NCI-H1694 treated with DMSO at 0.1 percent for 48 hours (cell line): ENCODE measurements around the gene MSH2.
"Not testable (repeated sequence)": the region's sequence is repeated elsewhere in the genome, so short reads cannot be mapped to it uniquely, and the experiment has no call there.

Experiments used
- DNase-seq: peaks from one replicate; lab custom pipeline; 2025; lab: John Stamatoyannopoulos, UW

MSH2 gene

GRCh38 chr2:47407976-47408375 lies 5.0 kb downstream of the MSH2 start:
- DNase-seq, result not testable (repeated sequence)

- no peak for DNase-seq
Measured at GRCh38 chr2:47414682-47415458, 11.9 kb downstream of the MSH2 start.

- no peak for DNase-seq
Measured at GRCh38 chr2:47420214-47420613, 17.3 kb downstream of the MSH2 start.

- not testable (repeated sequence) for DNase-seq
Measured at GRCh38 chr2:47420683-47421082, 17.7 kb downstream of the MSH2 start.

GRCh38 chr2:47422016-47422415 lies 19.1 kb downstream of the MSH2 start:
- no peak for DNase-seq

- no peak for DNase-seq
Measured at GRCh38 chr2:47422560-47422959, 19.6 kb downstream of the MSH2 start.

GRCh38 chr2:47426786-47427185 lies 23.8 kb downstream of the MSH2 start:
- no peak for DNase-seq

GRCh38 chr2:47429795-47430194 lies 26.8 kb downstream of the MSH2 start:
- no peak for DNase-seq

GRCh38 chr2:47433006-47433405 lies 30.1 kb downstream of the MSH2 start:
- not testable (repeated sequence) for DNase-seq

GRCh38 chr2:47433445-47433844 lies 30.5 kb downstream of the MSH2 start:
- not testable (repeated sequence) for DNase-seq

GRCh38 chr2:47437287-47437686 lies 34.3 kb downstream of the MSH2 start:
- DNase-seq, result peak; percentile 60

- no peak for DNase-seq
Measured at GRCh38 chr2:47438106-47438505, 35.1 kb downstream of the MSH2 start.

- DNase-seq, result no peak
Measured at GRCh38 chr2:47438783-47439182, 35.8 kb downstream of the MSH2 start.

- DNase-seq, result no peak
Measured at GRCh38 chr2:47451790-47452189, 48.8 kb downstream of the MSH2 start.

- no peak for DNase-seq
Measured at GRCh38 chr2:47452761-47453160, 49.8 kb downstream of the MSH2 start.

- DNase-seq, result not testable (repeated sequence)
Measured at GRCh38 chr2:47454818-47455217, 51.9 kb downstream of the MSH2 start.

GRCh38 chr2:47455411-47455810 lies 52.5 kb downstream of the MSH2 start:
- no peak for DNase-seq

GRCh38 chr2:47456851-47457250 lies 53.9 kb downstream of the MSH2 start:
- no peak for DNase-seq

GRCh38 chr2:47457268-47457667 lies 54.3 kb downstream of the MSH2 start:
- DNase-seq, result no peak

GRCh38 chr2:47459021-47459420 lies 56.1 kb downstream of the MSH2 start:
- DNase-seq, result no peak

GRCh38 chr2:47460766-47461165 lies 57.8 kb downstream of the MSH2 start:
- DNase-seq, result no peak

- DNase-seq, result no peak
Measured at GRCh38 chr2:47471429-47472116, 68.6 kb downstream of the MSH2 start.

GRCh38 chr2:47479863-47480262 lies 76.9 kb downstream of the MSH2 start:
- no peak for DNase-seq

- DNase-seq, result no peak
Measured at GRCh38 chr2:47483191-47483590, 80.2 kb downstream of the MSH2 start.
